Ishikawa (cell line): Measurements from ENCODE around the gene CCDC106.

Source experiments
- CEBPB ChIP-seq: IDR thresholded peaks from 2 replicates; pipeline ENCODE4 v1.6.1; 2012
- CREB1 ChIP-seq: IDR thresholded peaks from 2 replicates; pipeline ENCODE4 v1.6.1; 2012; ENCODE audit warnings: low read depth
- EGR1 ChIP-seq: IDR thresholded peaks from 2 replicates; pipeline ENCODE4 v1.6.1; 2012
- EP300 ChIP-seq: IDR thresholded peaks from 2 replicates; pipeline ENCODE4 v1.6.1; 2012; ENCODE audit warnings: borderline replicate concordance
- FOXM1 ChIP-seq: IDR thresholded peaks from 2 replicates; pipeline ENCODE4 v1.6.1; 2012; ENCODE audit warnings: low read depth, borderline replicate concordance
- MAX ChIP-seq: IDR thresholded peaks from 2 replicates; pipeline ENCODE4 v1.6.1; 2012
- NFIC ChIP-seq: IDR thresholded peaks from 2 replicates; pipeline ENCODE4 v1.6.1; 2012
- RAD21 ChIP-seq: IDR thresholded peaks from 2 replicates; pipeline ENCODE4 v1.6.1; 2012; ENCODE audit warnings: low read depth
- REST ChIP-seq: IDR thresholded peaks from 2 replicates; pipeline ENCODE4 v1.6.1; 2012; ENCODE audit warnings: low read depth, mild to moderate bottlenecking
- TAF1 ChIP-seq: IDR thresholded peaks from 2 replicates; pipeline ENCODE4 v1.6.1; 2012; ENCODE audit warnings: low read depth, mild to moderate bottlenecking
- TCF12 ChIP-seq: IDR thresholded peaks from 2 replicates; pipeline ENCODE4 v1.6.1; 2012; ENCODE audit warnings: low read depth
- TEAD4 ChIP-seq: IDR thresholded peaks from 2 replicates; pipeline ENCODE4 v1.6.1; 2012
- YY1 ChIP-seq: IDR thresholded peaks from 2 replicates; pipeline ENCODE4 v1.6.1; 2012; ENCODE audit warnings: low read depth
- ZBTB7A ChIP-seq: IDR thresholded peaks from 2 replicates; pipeline ENCODE4 v1.6.1; 2012; ENCODE audit warnings: low read depth
- TF ChIP-seq, protein P1 (sequence below): IDR thresholded peaks from 2 replicates; pipeline ENCODE4 v1.6.1; 2012

Gene CCDC106

DNA sequence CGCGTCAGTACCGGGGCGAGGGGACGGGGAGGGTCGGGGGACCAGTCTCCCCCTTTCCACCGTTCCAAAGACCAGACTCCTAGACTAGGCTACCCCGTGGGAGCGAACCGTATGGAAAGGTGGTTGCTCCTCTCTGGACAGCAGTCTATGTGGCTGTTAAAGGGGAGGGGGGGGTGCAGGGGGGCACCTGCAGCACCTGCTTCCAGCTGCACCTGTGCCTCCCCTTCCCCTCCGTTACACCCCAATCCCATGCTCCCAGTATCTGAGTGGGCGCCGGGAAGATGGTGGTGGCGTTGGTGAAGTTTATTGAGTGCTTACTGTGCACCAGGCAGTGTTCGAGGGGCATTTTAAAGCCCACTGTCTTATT is 47.4 kb upstream of the CCDC106 start:
- TF ChIP-seq TAF1 (no peak; the same call in 1 of the 2 replicates), CEBPB (no peak), NFIC (no peak), MAX (no peak), EGR1 (no peak), ZBTB7A (no peak), CREB1 (no peak), YY1 (no peak), TCF12 (no peak)
- TF ChIP-seq, protein P1, sequence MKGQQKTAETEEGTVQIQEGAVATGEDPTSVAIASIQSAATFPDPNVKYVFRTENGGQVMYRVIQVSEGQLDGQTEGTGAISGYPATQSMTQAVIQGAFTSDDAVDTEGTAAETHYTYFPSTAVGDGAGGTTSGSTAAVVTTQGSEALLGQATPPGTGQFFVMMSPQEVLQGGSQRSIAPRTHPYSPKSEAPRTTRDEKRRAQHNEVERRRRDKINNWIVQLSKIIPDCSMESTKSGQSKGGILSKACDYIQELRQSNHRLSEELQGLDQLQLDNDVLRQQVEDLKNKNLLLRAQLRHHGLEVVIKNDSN = no peak

DNA sequence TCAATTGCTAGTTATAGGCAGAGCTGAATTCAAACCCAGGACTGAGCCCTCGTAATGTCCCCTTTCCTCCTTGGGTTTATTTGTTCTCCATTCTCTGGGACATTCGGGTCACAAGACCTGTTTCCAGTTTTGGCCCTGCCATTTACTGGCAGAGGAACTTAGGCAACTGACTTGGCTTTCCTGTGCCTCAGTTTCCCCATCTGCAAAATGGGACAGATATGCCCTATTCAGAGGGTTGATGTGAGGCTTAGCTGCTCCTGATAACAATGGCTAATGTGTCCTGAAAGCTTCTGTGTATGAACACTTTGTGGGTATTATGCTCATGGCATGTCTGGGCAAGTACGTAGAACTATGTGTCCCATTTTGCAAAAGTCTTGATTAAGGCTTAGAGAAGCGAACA is 46.9 kb upstream of the CCDC106 start:
- TF ChIP-seq RAD21 (no peak), CREB1 (no peak), TEAD4 (no peak), TAF1 (no peak), EGR1 (no peak), EP300 (no peak)

- TF ChIP-seq EGR1 (no peak), RAD21 (no peak), CREB1 (no peak), MAX (no peak), TEAD4 (no peak), NFIC (no peak), CEBPB (no peak), FOXM1 (no peak), TCF12 (no peak), YY1 (no peak)
Measured at GRCh38 chr19:55602104-55603001, 45.7 kb upstream of the CCDC106 start.

GRCh38 chr19:55603115-55603514 is 44.9 kb upstream of the CCDC106 start:
- TF ChIP-seq CEBPB (no peak), YY1 (no peak), REST (no peak), TEAD4 (no peak), MAX (no peak), RAD21 (no peak), EP300 (no peak), CREB1 (no peak), FOXM1 (no peak), NFIC (no peak)
- TF ChIP-seq, protein P1 = no peak

DNA sequence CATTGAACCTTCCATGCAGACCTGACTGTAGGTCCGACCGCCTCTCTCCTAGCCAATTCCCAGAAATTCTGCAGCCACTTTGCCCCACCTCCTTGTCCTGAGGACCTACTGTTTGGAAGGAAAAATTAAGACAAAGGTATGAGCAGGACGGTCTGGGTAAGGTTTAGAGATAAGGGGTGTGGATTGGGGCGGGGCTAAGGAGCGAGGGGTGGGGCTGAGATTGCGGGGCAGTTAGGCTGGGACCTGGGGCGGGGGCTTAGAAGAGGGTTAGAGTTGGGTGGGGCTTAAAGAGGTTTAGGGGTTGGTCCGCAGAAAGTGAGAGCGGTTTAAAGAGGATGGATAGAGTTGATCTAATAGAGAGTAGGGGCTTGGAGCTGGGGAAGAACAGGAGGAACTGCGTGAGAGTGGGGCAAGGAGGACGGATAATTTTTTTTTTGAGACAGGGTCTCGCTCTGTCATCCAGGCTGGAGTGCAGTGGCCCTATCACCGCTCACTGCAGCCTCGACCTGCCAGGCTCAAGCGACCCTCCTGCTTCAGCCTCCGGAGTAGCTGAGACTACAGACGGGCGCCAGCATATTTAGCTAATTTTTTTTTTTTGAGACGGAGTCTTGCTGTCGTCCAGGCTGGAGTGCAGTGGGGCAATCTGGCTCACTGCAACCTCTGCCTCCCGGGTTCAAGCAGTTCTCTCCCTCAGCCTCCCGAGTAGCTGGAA is 44.3 kb upstream of the CCDC106 start:
- TF ChIP-seq, protein P1 = no peak
- TF ChIP-seq EP300 (no peak), YY1 (no peak), RAD21 (no peak), EGR1 (no peak), NFIC (no peak), FOXM1 (no peak), REST (no peak), TEAD4 (no peak), TCF12 (no peak)
